Stimulated activated naive B cell treated with anti-CD40 and anti-IgM and Interleukin-4, amounts not matched to agents 10 μg/mL and 1 μg/mL and 100 μg/mL, for 72 hours (primary cell): ENCODE data around the gene RARB.

Experiments
- ATAC-seq, 2 donors: fragments of 150-1000 bp; cut with Tn5 transposase; replicated peaks; 2 replicates each; pipeline ENCODE4 v1.10.0; 2021; ENCODE audit warnings: moderate library complexity in 1 of 2
- DNase-seq: peaks from one replicate; pipeline ENCODE4 v3.0.0; 2021
- H3K27ac Mint-ChIP-seq: one replicate; pipeline ENCODE4 v1.8.0; 2022; ENCODE audit warnings: mild to moderate bottlenecking, mixed read lengths
- H3K27me3 Mint-ChIP-seq, 2 donors: one replicate each; pipeline ENCODE4 v1.8.0; 2022; ENCODE audit warnings: mixed read lengths in 2 of 2
- H3K36me3 Mint-ChIP-seq, 2 donors: one replicate each; pipeline ENCODE4 v1.8.0; 2022; ENCODE audit warnings: mixed read lengths in 2 of 2, mild to moderate bottlenecking in 1 of 2
- H3K4me1 Mint-ChIP-seq, 2 donors: one replicate each; pipeline ENCODE4 v1.8.0; 2022; ENCODE audit warnings: mixed read lengths in 2 of 2, mild to moderate bottlenecking in 1 of 2
- H3K4me3 Mint-ChIP-seq, 2 donors: one replicate each; pipeline ENCODE4 v1.8.0; 2022; ENCODE audit warnings: mild to moderate bottlenecking in 2 of 2, mixed read lengths in 2 of 2, moderate library complexity in 1 of 2
- H3K9me3 Mint-ChIP-seq, 2 donors: one replicate each; pipeline ENCODE4 v1.8.0; 2022; ENCODE audit warnings: mixed read lengths in 2 of 2, mild to moderate bottlenecking in 1 of 2

The RARB gene

GRCh38 chr3:25405335-25405734 lies 22.7 kb upstream of the RARB start:
- Mint-ChIP-seq H3K9me3 (peaks cover 0 to 4% of the 10 kb centered on the region in 2 donors), H3K27me3 (no peaks in the 10 kb centered on the region), H3K4me1 (no peaks in the 10 kb centered on the region), H3K4me3 (no peak overlapping the region), H3K36me3 (no peaks in the 10 kb centered on the region), H3K27ac (no peak overlapping the region)
- DNase-seq (no peak), ATAC-seq (no peak)

- H3K27ac Mint-ChIP-seq = no peak overlapping the region
- H3K36me3 Mint-ChIP-seq = no peaks in the 10 kb centered on the region
- no peaks in the 10 kb centered on the region for H3K27me3 Mint-ChIP-seq
- H3K9me3 Mint-ChIP-seq = no peaks in the 10 kb centered on the region
- no peaks in the 10 kb centered on the region for H3K4me1 Mint-ChIP-seq
- no peak overlapping the region for H3K4me3 Mint-ChIP-seq
- DNase-seq (no peak), ATAC-seq (no peak)
Observed at GRCh38 chr3:25410703-25411102, 17.4 kb upstream of the RARB start.

DNA sequence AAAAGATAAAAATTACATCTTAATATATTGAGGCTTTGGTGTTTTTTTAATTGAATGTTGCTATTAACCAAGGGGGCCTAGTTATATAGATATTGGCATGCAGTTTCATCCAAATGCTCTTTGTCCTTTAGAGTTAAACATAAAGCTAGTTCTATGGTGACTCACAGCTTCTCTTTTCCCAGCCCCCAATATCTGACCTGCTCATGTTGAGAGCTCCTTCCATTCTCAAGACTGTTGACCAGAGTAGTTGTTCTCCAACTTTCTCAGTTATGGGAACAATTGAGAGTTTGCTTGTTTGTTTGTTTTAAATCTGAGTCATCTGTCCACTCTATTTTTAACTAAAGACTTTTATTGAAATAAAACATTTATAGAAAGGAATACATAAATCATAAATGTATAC lies 15.8 kb upstream of the RARB start:
- no peak for DNase-seq
- H3K9me3 Mint-ChIP-seq = no peaks in the 10 kb centered on the region
- H3K36me3 Mint-ChIP-seq = no peaks in the 10 kb centered on the region
- ATAC-seq = no peak
- H3K4me3 Mint-ChIP-seq = no peak overlapping the region
- H3K27ac Mint-ChIP-seq = no peak overlapping the region
- H3K4me1 Mint-ChIP-seq = no peaks in the 10 kb centered on the region
- peaks cover 0 to 2% of the 10 kb centered on the region in 2 donors for H3K27me3 Mint-ChIP-seq

DNA sequence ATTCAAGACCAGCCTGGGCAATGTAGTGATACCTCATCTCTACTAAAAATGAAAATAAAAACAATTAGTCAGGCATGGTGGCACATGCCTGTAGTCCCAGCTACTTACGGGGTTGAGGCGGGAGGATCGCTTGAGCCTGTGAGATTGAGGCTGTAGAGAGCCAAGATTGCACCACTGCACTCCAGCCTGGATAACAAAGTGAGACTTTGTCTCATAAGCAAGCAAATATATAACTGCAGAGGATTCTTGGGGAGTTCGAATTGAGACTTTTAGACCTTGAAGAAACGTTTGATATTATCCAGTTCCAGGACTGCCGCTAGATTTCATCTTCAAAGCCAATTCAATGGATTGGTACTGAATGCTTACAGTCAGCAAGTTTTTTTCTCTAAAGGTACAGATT lies 11.9 kb upstream of the RARB start:
- ATAC-seq = no peak

DNA sequence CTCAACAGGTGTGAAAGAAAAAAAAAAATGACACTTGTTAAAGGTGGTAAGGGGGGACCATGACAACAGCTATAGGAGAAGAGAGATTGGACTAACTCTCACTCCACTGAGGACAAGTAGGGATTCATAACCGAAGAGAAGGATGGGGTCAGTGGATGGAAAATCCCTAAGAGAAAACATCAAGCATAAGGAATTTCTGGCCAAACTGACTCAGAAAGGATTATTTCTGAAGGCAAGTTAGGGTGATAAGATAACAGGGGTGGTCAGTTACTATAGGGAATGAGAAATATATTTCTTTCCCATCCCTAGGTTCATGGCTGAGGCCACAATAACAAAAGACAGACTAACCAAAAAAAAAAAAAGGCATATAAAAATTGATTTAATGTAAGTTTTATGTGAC lies 9.5 kb upstream of the RARB start:
- H3K36me3 Mint-ChIP-seq = no peaks in the 10 kb centered on the region
- peaks cover 0 to 2% of the 10 kb centered on the region in 2 donors for H3K9me3 Mint-ChIP-seq
- H3K4me1 Mint-ChIP-seq = no peaks in the 10 kb centered on the region
- ATAC-seq = no peak
- H3K27me3 Mint-ChIP-seq = peaks cover 5% of the 10 kb centered on the region in 2 donors
- no peak overlapping the region for H3K4me3 Mint-ChIP-seq
- H3K27ac Mint-ChIP-seq = no peak overlapping the region
- DNase-seq = no peak

More for the DNA sequence above, 11.9 kb upstream of the RARB start:
- no peak overlapping the region for H3K27ac Mint-ChIP-seq
- H3K36me3 Mint-ChIP-seq = no peaks in the 10 kb centered on the region
- DNase-seq = no peak
- H3K9me3 Mint-ChIP-seq = peaks cover 0 to 2% of the 10 kb centered on the region in 2 donors
- peaks cover 0 to 5% of the 10 kb centered on the region in 2 donors for H3K27me3 Mint-ChIP-seq
- no peaks in the 10 kb centered on the region for H3K4me1 Mint-ChIP-seq
- no peak overlapping the region for H3K4me3 Mint-ChIP-seq

- Mint-ChIP-seq H3K4me3 (no peak overlapping the region), H3K36me3 (no peaks in the 10 kb centered on the region), H3K9me3 (peaks cover 0 to 2% of the 10 kb centered on the region in 2 donors), H3K4me1 (no peaks in the 10 kb centered on the region), H3K27me3 (peaks cover 5 to 10% of the 10 kb centered on the region in 2 donors), H3K27ac (no peak overlapping the region)
- ATAC-seq = no peak
- DNase-seq = no peak
Observed at GRCh38 chr3:25419251-25419650, 8.8 kb upstream of the RARB start.

- H3K4me3 Mint-ChIP-seq = no peak overlapping the region
Observed at GRCh38 chr3:25420147-25420546, 7.9 kb upstream of the RARB start.

GRCh38 chr3:25420885-25421284 lies 7.2 kb upstream of the RARB start:
- H3K27ac Mint-ChIP-seq = no peak overlapping the region
- no peaks in the 10 kb centered on the region for H3K4me1 Mint-ChIP-seq
- H3K27me3 Mint-ChIP-seq = peaks cover 9 to 14% of the 10 kb centered on the region in 2 donors
- no peak for ATAC-seq
- H3K36me3 Mint-ChIP-seq = no peaks in the 10 kb centered on the region
- H3K9me3 Mint-ChIP-seq = peaks cover 0 to 2% of the 10 kb centered on the region in 2 donors
- DNase-seq = no peak
- H3K4me3 Mint-ChIP-seq = no peak overlapping the region

More at GRCh38 chr3:25420147-25420546, 7.9 kb upstream of the RARB start:
- no peak for ATAC-seq
- H3K36me3 Mint-ChIP-seq = no peaks in the 10 kb centered on the region
- H3K9me3 Mint-ChIP-seq = peaks cover 0 to 2% of the 10 kb centered on the region in 2 donors
- no peak for DNase-seq
- H3K4me1 Mint-ChIP-seq = no peaks in the 10 kb centered on the region
- peaks cover 5 to 10% of the 10 kb centered on the region in 2 donors for H3K27me3 Mint-ChIP-seq
- no peak overlapping the region for H3K27ac Mint-ChIP-seq

DNA sequence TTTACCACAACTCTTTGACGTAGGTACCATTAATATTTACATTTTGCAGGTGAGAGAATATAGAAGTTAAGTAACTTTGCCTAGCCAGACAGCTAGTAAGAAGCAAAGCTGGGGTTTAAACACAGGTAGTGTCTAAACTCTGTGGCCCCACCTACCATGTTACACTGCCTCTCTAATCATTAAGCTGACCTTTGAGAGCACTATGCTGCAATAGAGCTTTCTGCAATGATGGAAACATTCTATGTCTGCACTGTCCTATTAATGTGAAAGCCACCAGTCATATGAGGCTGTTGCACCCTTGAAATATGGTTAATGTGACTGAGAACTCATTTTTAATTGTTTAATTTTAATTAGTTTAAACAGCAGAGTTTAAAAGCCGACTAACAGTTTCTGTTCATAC lies 6.3 kb upstream of the RARB start:
- Mint-ChIP-seq H3K4me1 (no peaks in the 10 kb centered on the region), H3K4me3 (no peak overlapping the region), H3K27me3 (peaks cover 18 to 22% of the 10 kb centered on the region in 2 donors), H3K36me3 (no peaks in the 10 kb centered on the region), H3K27ac (no peak overlapping the region), H3K9me3 (peaks cover 0 to 2% of the 10 kb centered on the region in 2 donors)
- ATAC-seq (no peak), DNase-seq (no peak)

- Mint-ChIP-seq H3K27me3 (peaks cover 34 to 40% of the 10 kb centered on the region in 2 donors), H3K36me3 (no peaks in the 10 kb centered on the region), H3K4me3 (no peak overlapping the region), H3K27ac (no peak overlapping the region), H3K4me1 (peaks cover 1 to 6% of the 10 kb centered on the region in 2 donors), H3K9me3 (no peaks in the 10 kb centered on the region)
- DNase-seq (no peak), ATAC-seq (no peak)
Observed at GRCh38 chr3:25423780-25424588, 4.1 kb upstream of the RARB start.

DNA sequence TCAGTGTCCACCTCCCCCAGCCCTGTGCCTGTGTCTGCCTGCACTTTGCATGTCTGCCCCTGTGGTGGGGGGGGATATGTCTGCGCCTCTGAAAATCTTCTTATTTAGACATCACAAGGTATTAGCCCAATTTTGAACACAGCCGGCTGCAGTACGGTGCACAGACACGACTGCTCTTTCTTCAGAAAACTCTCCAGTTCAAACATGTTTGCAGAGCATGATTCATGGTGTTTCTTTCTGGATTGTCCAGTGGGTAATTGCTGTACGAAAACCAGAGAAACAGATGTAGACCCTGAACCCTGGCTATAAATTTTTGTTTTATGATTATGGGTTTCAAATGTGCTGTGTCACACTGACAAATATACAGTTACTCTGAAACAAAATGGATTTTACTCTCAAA lies 3.4 kb upstream of the RARB start:
- H3K9me3 Mint-ChIP-seq = no peaks in the 10 kb centered on the region

GRCh38 chr3:25426408-25426807 lies 1.7 kb upstream of the RARB start:
- no peaks in the 10 kb centered on the region for H3K36me3 Mint-ChIP-seq
- peaks cover 38 to 54% of the 10 kb centered on the region in 2 donors for H3K27me3 Mint-ChIP-seq
- ATAC-seq = no peak
- H3K4me3 Mint-ChIP-seq = no peak overlapping the region
- no peaks in the 10 kb centered on the region for H3K9me3 Mint-ChIP-seq
- peaks cover 1 to 6% of the 10 kb centered on the region in 2 donors for H3K4me1 Mint-ChIP-seq
- no peak for DNase-seq
- H3K27ac Mint-ChIP-seq = no peak overlapping the region

More for the DNA sequence above, 3.4 kb upstream of the RARB start:
- H3K36me3 Mint-ChIP-seq = no peaks in the 10 kb centered on the region
- H3K27me3 Mint-ChIP-seq = peaks cover 38 to 46% of the 10 kb centered on the region in 2 donors
- no peak overlapping the region for H3K27ac Mint-ChIP-seq
- DNase-seq (no peak), ATAC-seq (no peak)
- H3K4me1 Mint-ChIP-seq = peaks cover 1 to 6% of the 10 kb centered on the region in 2 donors
- H3K4me3 Mint-ChIP-seq = no peak overlapping the region

DNA sequence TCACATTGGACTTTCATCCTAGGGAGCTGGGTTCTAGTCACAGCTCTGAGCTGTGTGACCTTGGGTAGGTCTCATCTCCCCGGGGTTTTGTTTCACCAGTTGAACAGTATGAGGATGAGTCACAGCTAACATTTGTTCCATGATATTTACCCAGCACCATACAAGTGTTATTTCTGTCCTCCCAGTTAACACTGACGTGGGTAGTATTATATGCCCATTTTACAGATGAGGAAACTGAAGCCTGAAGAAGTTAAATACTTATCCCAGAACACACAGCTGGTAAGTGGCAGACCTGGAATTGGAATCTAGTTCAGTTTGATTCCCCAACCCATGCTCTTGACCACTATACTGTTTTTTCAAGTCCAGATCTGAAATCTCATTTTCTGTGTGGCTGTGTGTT lies 908 bp upstream of the RARB start:
- Mint-ChIP-seq H3K27ac (no peak overlapping the region), H3K4me3 (peak overlapping the region in 1 of 2 donors; percentile 25)
- DNase-seq = no peak

DNA sequence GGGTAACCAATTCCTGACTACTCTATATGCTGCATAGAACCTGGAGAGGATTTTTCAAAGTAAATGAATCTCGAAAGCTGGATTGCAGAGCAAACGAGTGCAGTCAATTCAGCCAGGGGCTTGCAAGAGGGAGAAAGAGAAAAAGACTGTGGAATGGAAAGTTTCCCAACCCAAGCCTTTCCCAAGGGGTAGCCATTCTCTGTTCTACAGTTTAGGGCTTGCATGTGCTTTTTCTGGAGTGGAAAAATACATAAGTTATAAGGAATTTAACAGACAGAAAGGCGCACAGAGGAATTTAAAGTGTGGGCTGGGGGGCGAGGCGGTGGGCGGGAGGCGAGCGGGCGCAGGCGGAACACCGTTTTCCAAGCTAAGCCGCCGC lies 511 bp upstream of the RARB start:
- no peak for DNase-seq
- Mint-ChIP-seq H3K36me3 (no peaks in the 10 kb centered on the region), H3K4me1 (peaks cover 1 to 6% of the 10 kb centered on the region in 2 donors), H3K27me3 (peaks cover 42 to 58% of the 10 kb centered on the region in 2 donors), H3K4me3 (peak overlapping the region; percentile 25 to 66), H3K9me3 (no peaks in the 10 kb centered on the region), H3K27ac (no peak overlapping the region)
- peak in 1 of 2 donors; percentile 12 for ATAC-seq

More for the DNA sequence above, 908 bp upstream of the RARB start:
- ATAC-seq = no peak
- Mint-ChIP-seq H3K4me1 (peaks cover 1 to 6% of the 10 kb centered on the region in 2 donors), H3K9me3 (no peaks in the 10 kb centered on the region), H3K36me3 (no peaks in the 10 kb centered on the region), H3K27me3 (peaks cover 42 to 61% of the 10 kb centered on the region in 2 donors)

GRCh38 chr3:25428789-25429335 lies 799 bp downstream of the RARB start:
- Mint-ChIP-seq H3K27ac (no peak overlapping the region), H3K4me3 (no peak overlapping the region)

More at GRCh38 chr3:25428789-25429335, 799 bp downstream of the RARB start:
- peaks cover 40 to 58% of the 10 kb centered on the region in 2 donors for H3K27me3 Mint-ChIP-seq
- ATAC-seq (no peak), DNase-seq (no peak)
- no peaks in the 10 kb centered on the region for H3K9me3 Mint-ChIP-seq
- H3K4me1 Mint-ChIP-seq = peaks cover 1 to 6% of the 10 kb centered on the region in 2 donors
- H3K36me3 Mint-ChIP-seq = no peaks in the 10 kb centered on the region
